Mesothelial cell of epicardium (in vitro differentiated cells): ENCODE data around the gene IMP3. TPM values are rescaled to one million over a fixed set of nuclear protein-coding genes. Genes with fewer than 3 reads are reported as not detected.

Experiments used
- DNase-seq, 2 experiments: peaks; one replicate each; pipeline ENCODE4 v3.0.0; 2021; ENCODE audit warnings: low spot score in 2 of 2; ENCODE audit not compliant: unreplicated experiment in 2 of 2
- H3K27ac Mint-ChIP-seq: 2 replicates; pipeline ENCODE4 v1.8.0; 2021; ENCODE audit warnings: mixed read lengths
- H3K27me3 Mint-ChIP-seq: 2 replicates; pipeline ENCODE4 v1.8.0; 2021; ENCODE audit warnings: low read depth, mixed read lengths
- H3K36me3 Mint-ChIP-seq: 2 replicates; pipeline ENCODE4 v1.8.0; 2021; ENCODE audit warnings: mixed read lengths
- H3K4me1 Mint-ChIP-seq: 2 replicates; pipeline ENCODE4 v1.8.0; 2021; ENCODE audit warnings: mixed read lengths
- H3K4me3 Mint-ChIP-seq: 2 replicates; pipeline ENCODE4 v1.8.0; 2021; ENCODE audit warnings: mild to moderate bottlenecking, moderate library complexity, mixed read lengths
- H3K9me3 Mint-ChIP-seq: 2 replicates; pipeline ENCODE4 v1.8.0; 2021; ENCODE audit warnings: mixed read lengths
- CTCF ChIP-seq: fragments of 200-600 bp; sonication (generic); IDR thresholded peaks from one replicate; pipeline ENCODE4 v1.5.0; 2021; ENCODE audit warnings: antibody characterized with exemption; ENCODE audit not compliant: unreplicated experiment
- total RNA-seq: library from RNA; stranded (reverse); gene quantifications from 3 replicates; pipeline ENCODE4 v1.2.1, GENCODE V29; 2021

IMP3 gene
- total RNA-seq, 1 donor from 2014 or later, result 38.6 TPM

- H3K4me1 Mint-ChIP-seq, result peaks cover 53% of the 10 kb centered on the region
- H3K9me3 Mint-ChIP-seq, result no peaks in the 10 kb centered on the region
- no peak overlapping the region for H3K4me3 Mint-ChIP-seq
- H3K27ac Mint-ChIP-seq, result no peak overlapping the region
- no peak for DNase-seq
- no peak for TF ChIP-seq CTCF
- H3K36me3 Mint-ChIP-seq, result no peaks in the 10 kb centered on the region
- H3K27me3 Mint-ChIP-seq, result no peaks in the 10 kb centered on the region
Measured at GRCh38 chr15:75653347-75653913, 13.4 kb upstream of the IMP3 start.

GRCh38 chr15:75651810-75652543 lies 12.0 kb upstream of the IMP3 start:
- Mint-ChIP-seq H3K9me3 (no peaks in the 10 kb centered on the region), H3K27ac (peak overlapping the region; percentile 17), H3K4me3 (peak overlapping the region; percentile 55), H3K36me3 (no peaks in the 10 kb centered on the region), H3K4me1 (peaks cover 54% of the 10 kb centered on the region), H3K27me3 (no peaks in the 10 kb centered on the region)
- no peak for TF ChIP-seq CTCF
- no peak for DNase-seq

GRCh38 chr15:75650908-75651809 lies 11.1 kb upstream of the IMP3 start:
- no peaks in the 10 kb centered on the region for H3K9me3 Mint-ChIP-seq
- H3K27me3 Mint-ChIP-seq, result no peaks in the 10 kb centered on the region
- peaks cover 63% of the 10 kb centered on the region for H3K4me1 Mint-ChIP-seq
- H3K27ac Mint-ChIP-seq, result peak overlapping the region; percentile 26
- no peak for DNase-seq
- no peak for TF ChIP-seq CTCF
- peak overlapping the region; percentile 55 for H3K4me3 Mint-ChIP-seq
- no peaks in the 10 kb centered on the region for H3K36me3 Mint-ChIP-seq

GRCh38 chr15:75649848-75650247 lies 9.8 kb upstream of the IMP3 start:
- no peaks in the 10 kb centered on the region for H3K9me3 Mint-ChIP-seq
- no peak for DNase-seq
- no peak for TF ChIP-seq CTCF
- no peaks in the 10 kb centered on the region for H3K36me3 Mint-ChIP-seq
- no peaks in the 10 kb centered on the region for H3K27me3 Mint-ChIP-seq
- peak overlapping the region; percentile 89 for H3K4me3 Mint-ChIP-seq
- peaks cover 64% of the 10 kb centered on the region for H3K4me1 Mint-ChIP-seq
- peak overlapping the region; percentile 40 for H3K27ac Mint-ChIP-seq

- peak overlapping the region; percentile 89 for H3K4me3 Mint-ChIP-seq
- H3K36me3 Mint-ChIP-seq, result no peaks in the 10 kb centered on the region
- no peak for TF ChIP-seq CTCF
- peak overlapping the region; percentile 93 for H3K27ac Mint-ChIP-seq
- no peak for DNase-seq
- H3K9me3 Mint-ChIP-seq, result no peaks in the 10 kb centered on the region
- H3K27me3 Mint-ChIP-seq, result peaks cover 2% of the 10 kb centered on the region
- H3K4me1 Mint-ChIP-seq, result peaks cover 64% of the 10 kb centered on the region
Measured at GRCh38 chr15:75649045-75649761, 9.2 kb upstream of the IMP3 start.
